H1 (cell line): ENCODE data around the gene LBH. TPM values are rescaled to one million over a fixed set of nuclear protein-coding genes. Genes with fewer than 3 reads are reported as not detected.

Experiments used
- CTCF ChIA-PET: fragments of 300-600 bp; sonication (Branson Sonifier 250); formaldehyde crosslinking; loops from one replicate; lab custom pipeline; 2021; ENCODE audit not compliant: partially characterized antibody; lab: Charles Lee
- POLR2A ChIA-PET: fragments of 300-600 bp; sonication (Branson Sonifier 250); formaldehyde crosslinking; loops from one replicate; lab custom pipeline; 2021; ENCODE audit warnings: inconsistent platforms; ENCODE audit not compliant: partially characterized antibody; lab: Charles Lee
- DNase-seq, 2 experiments: peaks; one replicate each; pipeline versions ENCODE4 v3.0.0 to v3.0.0-alpha.2; 2010 to 2022; ENCODE audit warnings: low spot score in 2 of 2, low read depth in 1 of 2, mixed read lengths in 1 of 2
- FAIRE-seq: peaks from 2 replicates; lab custom pipeline; 2011; peaks lifted over from hg19 to GRCh38; lab: Jason Lieb, UNC
- H2AFZ ChIP-seq: 2 replicates; pipeline ENCODE4 v1.8.1; 2012; ENCODE audit warnings: low read length, inconsistent platforms
- H2AK5ac ChIP-seq: 2 replicates; pipeline ENCODE4 v1.6.1; 2013; ENCODE audit warnings: low read depth, low read length
- H2BK120ac ChIP-seq: replicated peaks from 2 replicates; pipeline ENCODE3; 2013; ENCODE audit warnings: low read depth, low read length, inconsistent platforms
- H2BK12ac ChIP-seq: 2 replicates; pipeline ENCODE4 v1.6.1; 2013; ENCODE audit warnings: low read depth, low read length
- H2BK15ac ChIP-seq: 2 replicates; pipeline ENCODE4 v1.6.1; 2013; ENCODE audit warnings: low read length
- H2BK20ac ChIP-seq: 2 replicates; pipeline ENCODE4 v1.6.1; 2013; ENCODE audit warnings: low read length
- H2BK5ac ChIP-seq: 2 replicates; pipeline ENCODE4 v1.6.1; 2013; ENCODE audit warnings: low read depth, low read length
- H3K14ac ChIP-seq: 2 replicates; pipeline ENCODE4 v1.6.1; 2013; ENCODE audit warnings: inconsistent platforms; ENCODE audit not compliant: insufficient read length
- H3K18ac ChIP-seq: 2 replicates; pipeline ENCODE4 v1.6.1; 2013; ENCODE audit warnings: low read length; ENCODE audit errors: extremely low read depth
- H3K23ac ChIP-seq: 2 replicates; pipeline ENCODE4 v1.6.1; 2013; ENCODE audit warnings: inconsistent platforms; ENCODE audit not compliant: insufficient read length
- H3K23me2 ChIP-seq: 2 replicates; pipeline ENCODE4 v1.6.1; 2013; ENCODE audit warnings: low read depth, low read length
- H3K27ac ChIP-seq: 2 replicates; pipeline ENCODE4 v1.6.1; 2011; ENCODE audit warnings: low read depth, low read length, inconsistent platforms
- H3K27me3 ChIP-seq, 4 experiments: replicated peaks in 1 of 4; 1 replicate in 1 of 4; 2 replicates in 3 of 4; pipeline versions ENCODE4 v1.6.1 to v1.8.1; 2011 to 2013; ENCODE audit warnings: low read length in 3 of 4, mild to moderate bottlenecking in 3 of 4, inconsistent platforms in 2 of 4, mixed read lengths in 2 of 4, moderate library complexity in 1 of 4; ENCODE audit not compliant: control insufficient read depth in 3 of 4, insufficient read depth in 3 of 4; ENCODE audit errors: extremely low read depth in 1 of 4
- H3K36me3 ChIP-seq, 4 experiments: 2 replicates each; pipeline versions ENCODE4 v1.6.1 to v1.8.1; 2011 to 2013; ENCODE audit warnings: mild to moderate bottlenecking in 4 of 4, low read length in 3 of 4, moderate library complexity in 2 of 4, control low read depth in 1 of 4, inconsistent platforms in 1 of 4; ENCODE audit not compliant: insufficient read depth in 4 of 4, control insufficient read depth in 2 of 4
- H3K4ac ChIP-seq: replicated peaks from 2 replicates; pipeline ENCODE3; 2013; ENCODE audit warnings: low read length, low read depth, mixed read lengths, inconsistent platforms; ENCODE audit not compliant: insufficient read length
- H3K4me1 ChIP-seq, 4 experiments: replicated peaks in 1 of 4; 1 replicate in 1 of 4; 2 replicates in 3 of 4; pipeline versions ENCODE4 v1.6.1 to v1.8.1; 2011 to 2013; ENCODE audit warnings: low read length in 3 of 4, inconsistent platforms in 2 of 4, mixed read lengths in 1 of 4; ENCODE audit not compliant: insufficient read depth in 4 of 4, control insufficient read depth in 3 of 4
- H3K4me2 ChIP-seq, 2 experiments: 2 replicates each; pipeline versions ENCODE4 v1.6.1 to v1.8.1; 2011 to 2013; ENCODE audit warnings: low read depth in 2 of 2, low read length in 2 of 2, control low read depth in 1 of 2, inconsistent platforms in 1 of 2, mild to moderate bottlenecking in 1 of 2; ENCODE audit not compliant: insufficient read depth in 1 of 2
- H3K4me3 ChIP-seq, 4 experiments: fragments of 200-600, 300-600 bp in 1 of 4; sonication (generic), shearing (Covaris generic), sonication (Bioruptor Twin) in 1 of 4; 2 replicates each; pipeline versions ENCODE4 v1.5.1 to v1.8.1; 2011 to 2016; ENCODE audit warnings: low read length in 4 of 4, low read depth in 3 of 4, control low read depth in 2 of 4, inconsistent platforms in 2 of 4, mild to moderate bottlenecking in 2 of 4, mixed read lengths in 1 of 4, moderate library complexity in 1 of 4; ENCODE audit not compliant: insufficient read depth in 2 of 4; ENCODE audit errors: extremely low read depth in 1 of 4
- H3K56ac ChIP-seq: replicated peaks from 2 replicates; pipeline ENCODE3; 2013; ENCODE audit warnings: low read depth, mild to moderate bottlenecking, mixed read lengths, low read length, inconsistent platforms; ENCODE audit not compliant: insufficient read length
- H3K79me1 ChIP-seq: 2 replicates; pipeline ENCODE4 v1.6.1; 2013; ENCODE audit warnings: low read depth, low read length, control low read depth
- H3K79me2 ChIP-seq, 2 experiments: 2 replicates each; pipeline versions ENCODE4 v1.6.1 to v1.8.1; 2012 to 2013; ENCODE audit warnings: low read length in 2 of 2, mild to moderate bottlenecking in 2 of 2, inconsistent platforms in 1 of 2; ENCODE audit not compliant: insufficient read depth in 2 of 2, control insufficient read depth in 1 of 2
- H3K9ac ChIP-seq, 4 experiments: replicated peaks in 1 of 4; 1 replicate in 1 of 4; 2 replicates in 3 of 4; pipeline versions ENCODE4 v1.6.1 to v1.8.1; 2011 to 2013; ENCODE audit warnings: low read depth in 3 of 4, low read length in 3 of 4, control low read depth in 2 of 4, mild to moderate bottlenecking in 2 of 4, moderate library complexity in 2 of 4, inconsistent platforms in 1 of 4; ENCODE audit errors: extremely low read depth in 1 of 4
- H3K9me3 ChIP-seq, 2 experiments: 2 replicates each; pipeline versions ENCODE4 v1.6.1 to v1.8.1; 2012 to 2013; ENCODE audit warnings: mild to moderate bottlenecking in 2 of 2, moderate library complexity in 2 of 2, control low read depth in 1 of 2, inconsistent platforms in 1 of 2, low read depth in 1 of 2, low read length in 1 of 2, mixed read lengths in 1 of 2; ENCODE audit not compliant: insufficient read depth in 2 of 2
- H4K20me1 ChIP-seq, 2 experiments: replicated peaks in 1 of 2; 2 replicates each; pipeline versions ENCODE3 to v1.8.1; 2011 to 2013; ENCODE audit warnings: inconsistent platforms in 2 of 2, low read length in 2 of 2, mild to moderate bottlenecking in 1 of 2; ENCODE audit not compliant: insufficient read depth in 2 of 2, control insufficient read depth in 1 of 2
- H4K5ac ChIP-seq: 2 replicates; pipeline ENCODE4 v1.6.1; 2013; ENCODE audit warnings: low read length, low read depth, mixed read lengths, inconsistent platforms; ENCODE audit not compliant: insufficient read length
- H4K8ac ChIP-seq: 2 replicates; pipeline ENCODE4 v1.8.0; 2013; ENCODE audit warnings: mild to moderate bottlenecking, moderate library complexity, low read length, inconsistent platforms; ENCODE audit not compliant: insufficient read depth; ENCODE audit errors: extremely low read depth
- H4K91ac ChIP-seq: replicated peaks from 2 replicates; pipeline ENCODE3; 2013; ENCODE audit warnings: low read length, mixed read lengths, inconsistent platforms; ENCODE audit not compliant: insufficient read length
- CHD2 ChIP-seq: IDR thresholded peaks from 2 replicates; pipeline ENCODE4 v1.6.1; 2012; ENCODE audit warnings: low read length, improper control_type of control experiment
- EGR1 ChIP-seq: IDR thresholded peaks from 2 replicates; pipeline ENCODE4 v1.6.1; 2011; ENCODE audit warnings: low read depth, low read length, borderline replicate concordance
- JUN ChIP-seq: IDR thresholded peaks from 2 replicates; pipeline ENCODE4 v1.6.1; 2011; ENCODE audit warnings: low read depth, mild to moderate bottlenecking, improper control_type of control experiment, low read length
- KDM1A ChIP-seq: fragments of 200-600, 300-600 bp; sonication (generic); IDR thresholded peaks from 2 replicates; pipeline ENCODE4 v1.7.1; 2016; ENCODE audit warnings: mild to moderate bottlenecking, low read length, borderline replicate concordance
- RBBP5 ChIP-seq: IDR thresholded peaks from 2 replicates; pipeline ENCODE4 v1.7.1; 2012; ENCODE audit warnings: low read depth, mild to moderate bottlenecking, inconsistent platforms, low read length, moderate library complexity, borderline replicate concordance
- RXRA ChIP-seq: IDR thresholded peaks from 2 replicates; pipeline ENCODE4 v1.6.1; 2011; ENCODE audit warnings: low read depth, mild to moderate bottlenecking, low read length, moderate library complexity; ENCODE audit not compliant: insufficient read depth
- SP4 ChIP-seq: IDR thresholded peaks from 2 replicates; pipeline ENCODE4 v1.6.1; 2012; ENCODE audit warnings: low read length, inconsistent platforms
- TAF1 ChIP-seq: IDR thresholded peaks from 2 replicates; pipeline ENCODE4 v1.6.1; 2011; ENCODE audit warnings: mild to moderate bottlenecking, low read depth, low read length
- WGBS, 2 experiments: shearing (Covaris generic) in 1 of 2; methylation state at CpG; one replicate each; pipeline versions ENCODE4 v1.1.6 to v1.1.7; 2013 to 2015; ENCODE audit warnings: low lambda C conversion rate in 2 of 2, mixed read lengths in 2 of 2, inconsistent platforms in 1 of 2, low coverage in 1 of 2, missing lambda C conversion rate in 1 of 2; ENCODE audit not compliant: insufficient replicate concordance in 2 of 2, insufficient coverage in 1 of 2, insufficient read length in 1 of 2; ENCODE audit errors: extremely low coverage in 1 of 2, missing lambda C conversion rate in 1 of 2; 5-methylcytosine and 5-hydroxymethylcytosine counted together
- polyA plus RNA-seq, 7 experiments: library from polyadenylated mRNA; depleted of rRNA in 3 of 7; stranded (reverse) in 5 of 7; unstranded in 2 of 7; fragments of >200 nt in 5 of 7; fragments of 200-250 nt in 2 of 7; gene quantifications; 1 replicate in 5 of 7; 2 replicates in 1 of 7; 4 replicates in 1 of 7; pipeline versions ENCODE4 v1.2.1 to v1.2.3, GENCODE V29; 2011 to 2013; ENCODE audit warnings: missing spikeins in 2 of 7, mixed read lengths in 2 of 7
- total RNA-seq: library from RNA; stranded (reverse); fragmentation: NEBNext Ultra II Directional; extraction: Animal tissue kit (Norgen Biotek cat#: 25700); gene quantifications from 2 replicates; pipeline ENCODE4 v1.2.1, GENCODE V29; 2021

LBH gene
- total and polyA plus RNA-seq, 2 of the 8 experiments (the other 6 are each of a cell fraction or from before 2014, with no cell fraction given), result 25.7 to 34.5 TPM

DNA sequence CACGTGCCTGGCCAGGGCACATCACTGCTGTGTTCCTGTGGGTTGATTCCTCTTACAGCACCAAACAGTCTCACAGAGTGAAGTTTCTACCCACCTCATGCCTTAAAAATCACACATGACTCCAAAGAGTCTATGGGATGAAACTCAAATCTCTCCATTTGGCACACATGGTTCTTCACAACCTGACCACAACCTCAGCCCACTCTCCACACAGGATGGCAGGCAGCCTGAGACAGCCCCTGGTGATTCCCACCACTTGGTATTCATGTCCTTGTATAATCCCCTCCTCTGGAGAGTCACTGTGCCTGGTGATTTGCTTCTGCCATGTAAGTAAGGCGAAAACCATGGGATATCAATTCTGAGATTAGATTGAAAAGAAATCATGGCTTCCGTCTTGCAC, 46.2 kb downstream of the LBH start:
- H2BK15ac ChIP-seq, result no peak overlapping the region
- H3K56ac ChIP-seq, result no peak overlapping the region
- 91% methylated on average over 3 of the region's 3 CpGs; no CpG with 5 or more reads in 1 of the 2 experiments for WGBS, 2 experiments
- no peak overlapping the region for H2AK5ac ChIP-seq
- H3K23ac ChIP-seq, result no peak overlapping the region
- H3K9me3 ChIP-seq, result no peaks in the 10 kb centered on the region
- H3K14ac ChIP-seq, result no peak overlapping the region
- no peak overlapping the region for H3K9ac ChIP-seq
- no peaks in the 10 kb centered on the region; a peak in 1 of 7 replicates for H3K27me3 ChIP-seq
- TF ChIP-seq JUN (no peak), CHD2 (no peak), RBBP5 (no peak), RXRA (no peak), KDM1A (no peak), EGR1 (no peak), TAF1 (no peak), SP4 (no peak)
- TF ChIP-seq, all 59 proteins: peak for 0
- no peak overlapping the region for H2AFZ ChIP-seq
- no peaks in the 10 kb centered on the region for H3K79me1 ChIP-seq
- H4K91ac ChIP-seq, result no peak overlapping the region
- FAIRE-seq (no peak), DNase-seq (no peak)
- H2BK120ac ChIP-seq, result no peak overlapping the region
- no peak overlapping the region for H3K18ac ChIP-seq
- no peaks in the 10 kb centered on the region for H3K36me3 ChIP-seq
- no peak overlapping the region for H3K4ac ChIP-seq
- H3K4me1 ChIP-seq, result no peaks in the 10 kb centered on the region
- H4K20me1 ChIP-seq, result no peaks in the 10 kb centered on the region
- no peak overlapping the region for H2BK5ac ChIP-seq
- H3K4me2 ChIP-seq, result no peak overlapping the region
- ChIA-PET CTCF (interaction anchor here (1.0 kb wide), 1 partner anchor 10 kb away, joined by 3 read pairs; no protein-coding TSS in a partner anchor), POLR2A (no interaction called here)
- H4K5ac ChIP-seq, result no peak overlapping the region
- H3K23me2 ChIP-seq, result no peaks in the 10 kb centered on the region
- no peak overlapping the region for H2BK20ac ChIP-seq
- no peak overlapping the region for H2BK12ac ChIP-seq
- no peak overlapping the region for H3K27ac ChIP-seq
- no peak overlapping the region for H3K4me3 ChIP-seq
- H3K79me2 ChIP-seq, result no peaks in the 10 kb centered on the region
- no peak overlapping the region for H4K8ac ChIP-seq
